Ureter (tissue), 1 donor: ENCODE results near the gene GLOD5. TPM values are rescaled to one million over a fixed set of nuclear protein-coding genes. Genes with fewer than 3 reads are reported as not detected.

ENCODE experiments used
- DNase-seq: peaks from one replicate; pipeline ENCODE4 v3.0.0-alpha.2; 2020; ENCODE audit warnings: low spot score
- total RNA-seq: library from RNA; stranded (reverse); gene quantifications from one replicate; pipeline ENCODE4 v1.2.4, GENCODE V29; 2023
- donor health status: DM: yes; HTN: yes; CAD: no.

GLOD5 gene
- total RNA-seq, 1 donor from 2014 or later = not detected

DNA sequence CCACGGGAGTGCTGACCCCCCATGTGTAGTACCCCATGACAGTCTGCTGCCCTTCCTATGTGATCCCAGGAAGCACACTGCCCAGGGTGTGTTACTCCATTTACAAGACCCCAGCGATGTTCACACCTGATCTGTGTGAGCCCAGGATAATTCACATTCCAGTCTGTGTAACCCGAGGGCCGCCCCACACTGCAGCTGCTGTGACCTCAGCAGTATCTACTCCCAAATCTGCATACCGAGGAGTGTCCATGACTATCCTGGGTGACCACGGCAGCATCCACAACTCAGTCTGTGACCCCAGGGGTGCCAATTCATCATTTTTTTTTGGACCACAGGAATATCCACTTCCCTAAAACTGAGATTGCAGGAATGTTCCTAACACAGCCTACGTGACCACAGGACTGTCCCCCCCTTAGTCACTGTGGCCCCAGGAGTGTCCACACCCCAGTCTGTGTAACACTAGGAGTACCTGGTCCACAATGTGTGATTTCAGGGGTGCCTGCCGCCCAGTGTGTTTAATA lies 7.8 kb upstream of the GLOD5 start:
- DNase-seq = no peak

DNA sequence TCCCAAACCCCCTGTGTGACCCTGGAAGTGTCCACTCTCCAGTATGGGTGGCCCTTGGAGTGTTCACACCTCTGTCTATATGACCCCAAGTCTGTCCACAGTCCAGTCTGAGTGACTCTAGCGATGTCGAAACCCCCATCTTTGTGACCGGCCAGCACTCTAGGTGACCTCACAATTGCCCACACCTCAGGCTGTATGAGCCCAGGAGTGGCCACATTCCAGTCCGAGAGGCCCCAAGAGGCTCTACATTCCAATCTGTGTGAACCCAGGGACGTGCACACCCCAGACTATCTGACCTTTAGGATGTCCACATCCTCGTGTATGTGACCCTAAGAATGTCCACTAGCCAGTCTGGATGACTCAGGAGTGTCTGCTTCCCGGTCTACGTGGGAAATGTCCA lies 7.3 kb upstream of the GLOD5 start:
- DNase-seq = no peak

DNA sequence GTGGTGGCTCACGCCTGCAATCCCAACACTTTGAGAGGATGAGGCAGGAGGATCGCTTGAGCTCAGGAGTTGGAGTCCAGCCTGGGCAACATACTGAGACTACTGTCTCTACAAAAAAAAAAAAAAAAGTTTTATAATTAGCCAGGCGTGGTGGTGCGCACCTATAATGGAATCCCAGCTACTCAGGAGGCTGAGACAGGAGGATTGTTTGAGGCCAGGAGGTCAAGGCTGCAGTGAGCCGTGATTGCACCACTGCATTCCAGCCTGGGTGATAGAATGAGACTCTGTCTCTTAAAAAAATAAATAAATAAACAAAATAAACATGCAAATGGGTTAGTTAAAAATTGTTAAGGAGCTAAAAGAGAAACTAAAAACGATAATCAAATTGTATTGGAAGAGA lies 7.7 kb downstream of the GLOD5 start:
- DNase-seq = no peak

DNA sequence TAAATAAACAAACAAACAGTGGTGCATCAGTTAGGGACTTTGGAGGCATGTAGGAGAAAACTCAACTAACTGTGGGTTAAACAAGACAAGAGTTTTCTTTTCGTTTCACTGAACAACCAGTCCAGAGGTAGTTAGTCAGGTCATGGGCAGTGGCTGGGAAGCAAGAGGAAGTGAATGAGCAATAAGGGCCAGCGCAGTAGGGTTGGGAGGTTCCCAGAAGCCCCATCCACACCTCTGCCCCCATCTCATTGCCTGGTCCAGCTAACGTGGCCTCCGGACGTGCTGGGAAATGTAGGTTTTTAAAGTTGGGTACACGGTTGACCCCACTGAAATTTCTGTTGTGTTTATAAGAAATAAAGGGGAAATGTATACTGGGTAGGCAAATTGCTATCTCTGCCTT lies 8.7 kb downstream of the GLOD5 start:
- DNase-seq = no peak

DNA sequence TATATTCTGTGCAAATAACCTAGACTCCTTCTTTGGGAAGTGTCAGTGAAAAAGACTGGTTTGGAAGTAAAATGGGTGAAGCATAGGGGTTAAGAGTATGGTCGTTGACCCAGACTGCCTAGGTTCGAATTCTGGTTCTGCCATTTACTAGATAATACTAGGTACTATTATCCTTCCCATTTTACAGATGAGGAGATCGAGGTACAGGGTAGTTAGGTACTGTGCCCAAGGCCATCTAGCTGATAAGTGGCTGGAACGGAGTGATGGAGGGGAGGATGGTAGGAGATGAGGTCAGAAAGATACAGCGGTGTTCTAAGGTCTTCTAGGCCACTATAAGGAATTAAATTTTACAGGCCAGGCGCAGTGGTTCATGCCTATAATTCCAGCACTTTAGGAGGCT lies 11.1 kb downstream of the GLOD5 start:
- DNase-seq = no peak

DNA sequence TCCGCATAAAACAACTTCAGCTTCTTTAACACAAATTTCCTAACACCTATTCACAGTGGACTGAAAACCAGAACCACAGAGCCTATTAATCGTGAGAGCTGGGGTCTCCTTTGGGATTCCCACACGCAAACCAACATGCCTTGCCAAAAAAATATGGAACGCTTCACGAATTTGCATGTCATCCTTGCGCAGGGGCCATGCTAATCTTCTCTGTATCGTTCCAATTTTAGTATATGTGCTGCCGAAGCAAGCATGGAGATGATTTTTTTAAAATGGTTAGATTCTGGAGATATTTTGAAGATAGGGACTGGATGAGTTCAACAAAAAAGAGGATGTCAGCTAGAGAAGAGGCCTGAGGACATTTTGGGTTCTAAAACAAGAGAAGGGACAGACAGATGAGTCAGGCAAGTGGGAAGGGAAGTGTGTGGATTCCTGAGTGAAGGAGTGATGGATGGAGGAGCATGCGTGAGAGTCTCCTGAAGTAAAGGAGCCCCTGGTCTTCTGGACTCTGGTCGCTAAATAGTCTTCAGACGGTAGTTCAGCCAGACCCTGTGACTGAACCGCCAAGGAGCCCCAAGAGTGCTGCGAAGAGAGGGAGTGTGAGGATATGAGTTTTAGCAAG lies 15.4 kb downstream of the GLOD5 start:
- DNase-seq = no peak

DNA sequence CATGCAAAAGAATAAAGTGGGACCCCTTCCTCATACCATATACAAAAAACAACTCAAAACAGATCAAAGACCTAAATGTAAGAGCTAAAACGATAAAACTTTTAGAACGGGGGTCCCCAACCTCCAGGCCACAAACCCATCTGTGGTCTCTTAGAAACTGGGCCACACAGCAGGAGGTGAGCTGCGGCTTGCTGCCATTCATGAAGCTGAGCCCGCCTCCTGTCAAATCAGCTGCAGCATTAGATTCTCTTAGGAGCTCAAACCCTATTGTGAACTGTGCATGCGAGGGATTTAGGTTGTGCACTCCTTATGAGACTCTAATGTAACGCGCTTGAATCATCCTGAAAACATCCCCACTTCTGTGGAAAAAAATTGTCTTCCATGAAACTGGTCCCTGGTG lies 17.9 kb downstream of the GLOD5 start:
- no peak for DNase-seq

DNA sequence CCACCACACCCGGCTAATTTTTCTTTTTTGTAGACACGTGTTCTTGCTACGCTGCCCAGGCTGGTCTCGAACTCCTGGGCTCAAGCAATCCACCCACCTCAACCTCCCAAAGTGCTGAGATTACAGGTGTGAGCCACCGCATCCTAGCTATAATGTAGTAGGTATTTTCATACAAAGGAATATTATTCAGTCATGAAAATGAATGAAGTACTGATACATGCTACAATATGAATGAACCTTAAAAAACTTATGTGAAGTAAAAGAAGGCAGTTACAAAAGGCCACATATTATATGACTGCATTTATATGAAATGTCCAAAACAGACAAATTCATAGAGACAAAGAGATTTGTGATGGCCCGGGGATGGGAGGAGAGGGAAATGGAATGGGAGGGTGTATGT lies 20.2 kb downstream of the GLOD5 start:
- no peak for DNase-seq

DNA sequence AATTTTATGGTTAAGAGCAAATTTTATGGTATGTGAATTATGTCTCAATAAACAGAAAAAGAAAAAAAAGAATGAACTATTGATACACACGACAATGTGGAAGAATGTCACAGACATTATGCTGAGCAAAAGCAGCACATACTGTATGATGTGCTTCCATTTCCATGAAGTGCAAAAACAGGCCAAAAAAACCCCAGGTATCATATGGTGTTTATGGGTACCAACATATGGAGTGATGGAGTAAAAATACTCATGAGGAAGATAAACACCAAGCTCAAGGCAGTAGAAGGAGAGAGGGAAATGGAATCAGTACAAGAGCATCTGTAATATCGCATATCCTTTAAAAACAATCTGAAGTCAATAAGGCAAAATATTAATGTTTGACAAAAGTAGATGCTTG lies 20.7 kb downstream of the GLOD5 start:
- no peak for DNase-seq

DNA sequence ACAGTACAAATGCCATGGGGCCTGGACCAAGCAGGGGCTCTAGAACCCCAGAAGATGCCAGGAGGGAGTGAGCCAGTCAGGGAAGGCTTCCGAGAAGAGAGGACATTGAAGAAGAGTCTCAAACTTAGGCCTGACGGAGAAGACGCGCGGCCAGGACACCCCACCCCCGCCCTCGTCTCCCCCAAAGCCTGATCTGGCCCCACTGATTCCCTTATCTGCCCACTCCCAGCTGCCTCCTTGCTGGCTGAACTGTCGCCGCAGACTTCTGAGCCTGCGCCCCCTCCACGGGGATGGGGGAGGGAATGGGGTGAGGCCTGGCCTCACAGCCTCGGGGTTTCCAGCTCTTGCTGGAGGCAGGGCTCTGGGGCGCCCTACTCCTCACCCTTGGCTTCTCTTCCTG lies 21.2 kb downstream of the GLOD5 start:
- DNase-seq = no peak

DNA sequence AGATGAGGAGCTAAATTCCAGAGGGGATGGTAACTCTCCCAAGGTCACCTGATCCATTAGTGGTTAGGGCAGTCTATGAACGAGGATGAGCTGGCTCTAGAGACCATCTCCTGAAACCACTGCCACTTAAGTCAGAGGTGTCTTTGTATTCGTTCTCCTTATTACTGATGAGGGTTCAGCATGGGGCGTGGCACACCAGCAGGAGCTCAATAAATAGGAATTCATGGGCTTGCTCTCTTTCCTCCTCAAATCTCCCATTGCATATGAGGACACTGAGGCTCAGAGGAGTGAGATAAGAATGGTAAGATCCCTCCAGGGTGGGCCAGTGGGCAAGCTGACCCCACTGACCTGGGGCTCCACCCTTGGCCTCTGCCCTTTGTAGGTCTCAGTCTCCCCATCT lies 23.2 kb downstream of the GLOD5 start:
- no peak for DNase-seq

DNA sequence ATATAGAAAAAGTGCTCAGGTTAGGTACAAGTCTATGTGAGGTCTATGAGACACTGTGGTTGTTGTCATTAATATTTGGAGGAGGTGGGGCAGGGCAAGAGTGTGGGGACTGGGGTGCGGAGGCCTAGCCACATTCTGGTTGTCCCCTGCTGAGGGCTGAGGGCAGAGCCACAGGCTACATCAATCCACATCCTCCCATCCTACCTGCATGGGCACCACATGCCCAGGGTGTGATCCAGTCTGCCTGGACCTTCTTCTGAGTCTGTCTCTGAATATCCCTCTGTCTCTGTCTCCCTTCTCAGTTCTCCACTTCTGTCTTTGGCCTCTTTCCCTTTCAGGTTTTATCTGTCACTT lies 23.6 kb downstream of the GLOD5 start:
- DNase-seq = no peak

DNA sequence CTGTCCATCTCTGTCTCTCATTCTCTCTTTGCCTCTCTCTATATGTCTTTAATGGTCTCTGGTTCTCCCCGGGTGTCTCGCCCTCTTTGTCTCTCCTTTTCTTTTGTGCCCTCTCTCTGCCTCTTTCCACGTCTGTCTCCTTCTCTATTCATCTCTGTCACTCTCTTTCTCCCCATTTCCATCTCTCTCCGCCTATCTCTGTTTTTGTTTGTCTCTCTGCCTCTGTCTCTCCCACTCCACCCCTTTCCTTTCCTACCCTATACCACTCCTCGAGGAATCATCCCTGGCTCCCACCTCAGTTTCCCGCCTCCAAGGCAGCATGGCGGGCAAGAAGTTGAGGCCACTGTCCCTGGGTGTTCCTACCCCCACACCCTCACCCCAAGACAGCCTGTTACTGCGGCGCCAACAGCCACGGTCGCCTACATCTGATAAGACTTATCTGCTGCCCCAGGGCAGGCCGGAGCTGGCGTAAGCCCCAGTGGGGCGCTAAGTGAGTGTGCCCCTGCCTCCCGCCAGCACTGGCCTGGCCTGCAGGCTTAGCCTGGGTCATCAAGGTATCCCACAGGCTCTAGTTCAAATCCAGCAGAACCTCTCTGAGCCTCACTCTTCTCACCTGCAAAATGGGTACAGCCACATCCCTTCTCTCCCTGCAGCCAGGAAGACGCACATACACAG lies 24.1 kb downstream of the GLOD5 start:
- DNase-seq = no peak

DNA sequence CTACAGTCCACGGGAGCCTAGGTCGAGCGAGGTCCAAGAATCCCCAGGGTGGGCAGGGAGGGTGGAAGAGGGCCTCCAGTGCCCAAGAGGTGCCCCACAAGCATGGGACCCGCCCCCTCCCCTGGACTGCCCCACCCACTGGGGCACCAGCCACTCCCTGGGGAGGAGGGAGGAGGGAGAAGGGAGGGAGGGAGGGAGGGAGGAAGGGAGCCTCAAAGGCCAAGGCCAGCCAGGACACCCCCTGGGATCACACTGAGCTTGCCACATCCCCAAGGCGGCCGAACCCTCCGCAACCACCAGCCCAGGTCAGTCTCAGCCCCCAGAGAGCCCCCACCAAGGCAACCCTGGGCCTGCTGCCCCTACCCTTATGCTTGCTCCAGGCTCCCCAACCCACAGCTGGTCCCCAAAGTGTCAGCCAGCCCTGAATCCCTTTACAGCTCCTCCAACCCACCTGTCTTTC lies 24.8 kb downstream of the GLOD5 start, which contains the start of gene GATA1:
Gene GATA1 (plus strand): TSS at position 250 of the 460 bp plus-strand sequence. CDS start 4,520 bp downstream, outside the sequence.
- DNase-seq = no peak

DNA sequence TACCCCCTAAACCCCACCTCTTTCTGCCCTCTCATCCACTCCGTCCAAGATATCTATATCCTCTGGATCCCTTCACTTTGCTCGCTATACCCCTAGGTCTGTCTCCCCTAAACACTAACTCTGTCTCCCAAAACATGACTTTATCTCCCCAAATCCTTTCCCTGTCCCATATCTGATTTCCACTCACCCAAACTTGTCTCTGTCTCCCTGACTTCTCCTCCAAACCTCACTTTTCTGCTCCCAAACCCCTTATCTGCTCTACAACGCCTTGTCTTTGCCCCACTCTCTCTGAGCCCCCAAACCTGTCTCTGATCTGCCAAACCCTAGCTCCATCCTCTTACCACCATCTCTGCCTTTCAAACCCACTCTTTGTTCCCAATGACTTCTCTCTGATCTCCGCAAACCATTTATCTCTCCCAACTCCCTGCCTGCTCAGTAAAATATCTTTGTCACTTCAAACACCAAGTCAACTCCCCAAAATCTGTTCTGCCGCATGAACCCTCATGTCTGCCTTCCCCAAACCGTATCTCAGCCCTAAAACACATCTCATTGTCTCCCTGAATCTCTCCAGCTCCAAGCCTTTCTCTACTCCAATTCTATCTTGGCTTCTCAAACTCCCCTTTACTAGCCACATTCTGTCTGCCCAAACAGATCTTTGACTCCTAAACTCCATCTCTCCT lies 25.4 kb downstream of the GLOD5 start:
- DNase-seq = no peak

DNA sequence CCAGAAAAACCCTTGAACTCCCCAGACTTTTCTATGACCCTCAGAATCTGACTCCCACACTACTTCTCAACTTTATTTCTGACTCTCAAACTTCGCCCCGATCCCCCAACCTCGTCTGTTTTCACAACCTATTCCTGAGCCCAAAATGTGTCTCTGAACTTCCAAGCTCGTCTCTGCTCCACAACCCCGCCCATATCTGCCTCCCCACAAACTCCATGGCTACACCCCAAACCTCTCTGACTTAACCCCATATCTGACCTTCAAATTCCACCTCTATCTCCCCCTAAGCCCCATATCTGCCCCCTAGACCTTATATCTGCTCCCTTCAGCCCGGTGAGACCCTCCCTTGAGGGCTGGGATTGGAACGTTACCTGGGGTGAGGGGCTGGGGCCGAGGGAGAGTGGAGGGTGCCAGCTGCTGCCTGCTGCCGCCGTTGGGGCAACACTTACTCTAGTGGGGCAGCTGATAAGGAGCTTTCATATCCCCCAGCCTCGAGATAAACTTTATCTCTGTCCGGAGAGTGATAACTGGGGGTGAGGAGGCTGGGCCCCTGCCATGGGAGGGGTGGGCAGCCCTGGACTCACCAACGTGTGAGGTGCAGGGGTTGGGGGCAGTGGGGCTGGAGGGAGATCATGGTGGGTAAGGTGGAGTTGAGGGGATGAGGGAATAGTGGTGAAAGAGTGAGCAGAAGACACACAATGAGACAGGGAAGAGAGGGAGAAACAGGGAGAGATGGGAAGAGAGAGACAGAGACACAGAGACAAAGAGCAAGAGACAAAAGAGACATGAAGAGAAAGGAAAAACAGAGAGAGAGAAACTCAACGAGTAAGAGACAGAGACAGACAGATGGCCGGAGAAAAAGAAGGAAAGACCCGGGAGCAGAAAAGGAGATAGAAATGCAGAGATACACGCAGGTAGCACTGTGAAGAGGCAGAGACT lies 26.2 kb downstream of the GLOD5 start:
- DNase-seq = no peak

DNA sequence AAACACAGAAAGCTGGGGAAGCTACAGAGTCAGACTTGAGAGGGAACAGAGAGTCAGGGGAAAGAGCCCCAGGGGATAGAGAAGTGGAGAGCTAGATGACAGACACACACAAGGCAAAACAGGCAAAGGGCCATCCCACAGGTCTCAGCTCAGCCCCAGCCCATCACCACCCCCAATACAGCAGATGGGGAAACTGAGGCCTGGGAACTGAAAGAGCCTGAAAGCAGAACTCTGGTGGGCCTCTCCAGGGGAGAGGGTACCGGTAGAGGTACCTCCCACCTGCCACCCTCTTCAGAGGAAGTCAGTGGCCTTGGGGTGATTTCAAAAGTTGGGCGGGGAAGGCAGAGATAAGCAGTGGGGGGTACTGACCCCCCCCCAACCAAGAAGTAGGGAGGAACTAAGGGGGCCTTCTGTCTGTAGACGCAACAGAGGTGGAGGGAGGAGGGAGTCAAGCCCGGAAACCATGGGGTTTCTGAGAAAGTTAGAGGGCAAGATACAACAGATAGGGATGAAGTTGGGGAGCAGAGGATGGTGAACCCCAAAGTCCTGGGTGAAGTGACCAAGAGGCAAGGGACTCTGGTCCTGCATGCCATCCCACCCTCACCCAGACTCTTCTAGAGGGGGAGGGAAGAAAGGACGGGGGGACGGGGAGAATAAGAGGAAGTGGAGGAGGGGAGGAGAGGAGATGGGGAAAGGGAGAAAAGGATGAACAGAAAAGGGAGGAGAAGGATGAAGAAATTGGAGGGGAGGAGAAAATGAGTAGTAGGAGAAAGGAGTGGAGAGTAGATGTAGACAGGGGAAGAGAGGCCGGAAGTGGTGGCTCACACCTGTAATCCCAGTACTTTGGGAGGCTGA lies 28.0 kb downstream of the GLOD5 start:
- no peak for DNase-seq

DNA sequence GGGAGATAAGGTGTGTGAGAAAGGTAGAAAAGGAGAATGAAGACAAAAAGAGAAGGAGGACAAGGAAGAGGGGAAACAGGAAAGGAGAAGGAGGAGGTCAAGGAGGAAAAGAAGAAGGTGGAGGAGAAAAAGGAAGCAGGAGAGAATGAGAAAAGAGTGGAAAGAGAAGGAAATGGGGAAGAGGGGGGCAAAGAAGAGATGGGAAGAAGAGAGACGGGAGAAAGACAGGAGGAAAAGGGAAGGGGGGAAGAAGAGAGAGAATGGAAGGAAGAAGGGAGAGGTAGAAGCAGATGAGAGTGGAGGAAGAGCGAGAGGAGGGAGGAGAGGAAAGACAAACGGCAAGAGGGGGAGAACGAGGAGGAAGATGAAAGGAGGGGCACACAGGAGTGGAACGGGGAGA lies 28.9 kb downstream of the GLOD5 start:
- DNase-seq = no peak

DNA sequence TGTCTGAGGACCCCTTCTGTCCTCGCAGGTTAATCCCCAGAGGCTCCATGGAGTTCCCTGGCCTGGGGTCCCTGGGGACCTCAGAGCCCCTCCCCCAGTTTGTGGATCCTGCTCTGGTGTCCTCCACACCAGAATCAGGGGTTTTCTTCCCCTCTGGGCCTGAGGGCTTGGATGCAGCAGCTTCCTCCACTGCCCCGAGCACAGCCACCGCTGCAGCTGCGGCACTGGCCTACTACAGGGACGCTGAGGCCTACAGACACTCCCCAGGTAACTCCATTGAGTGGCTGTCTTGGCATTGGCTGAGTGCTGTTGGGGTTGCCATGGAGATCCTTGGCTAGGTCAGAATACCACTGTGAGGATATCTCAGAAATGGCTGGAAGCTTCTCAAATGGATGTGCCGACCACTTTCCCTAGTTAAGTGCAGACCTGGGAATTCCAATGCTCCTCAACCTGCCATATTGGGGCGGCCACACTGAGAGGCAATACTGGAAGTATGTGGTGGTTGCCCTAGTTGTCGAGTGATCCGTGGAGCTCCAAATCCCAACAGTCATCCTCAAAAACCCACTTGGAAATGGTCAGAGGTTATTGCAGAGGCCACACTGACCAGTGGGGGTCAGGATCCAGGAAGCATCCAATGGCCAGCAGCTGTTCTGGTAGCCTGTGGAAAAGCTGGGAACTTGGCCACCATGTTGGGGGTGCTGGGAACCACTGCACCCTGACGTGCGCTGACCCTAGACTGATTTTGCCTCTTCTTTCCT lies 29.7 kb downstream of the GLOD5 start:
- DNase-seq = no peak

DNA sequence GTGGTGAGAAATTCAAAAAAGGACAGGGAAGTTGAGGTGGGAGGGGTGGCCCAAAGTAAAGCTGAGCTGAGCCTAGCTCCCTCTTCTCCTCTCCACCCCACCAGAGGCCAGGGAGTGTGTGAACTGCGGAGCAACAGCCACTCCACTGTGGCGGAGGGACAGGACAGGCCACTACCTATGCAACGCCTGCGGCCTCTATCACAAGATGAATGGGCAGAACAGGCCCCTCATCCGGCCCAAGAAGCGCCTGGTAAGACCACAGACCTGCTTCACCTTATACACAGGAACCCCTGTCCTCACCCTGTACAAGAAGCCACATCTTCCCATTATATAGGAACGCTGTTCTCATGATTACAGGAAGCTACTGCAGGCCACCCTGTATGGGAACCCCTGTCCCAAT lies 30.7 kb downstream of the GLOD5 start:
- no peak for DNase-seq
